OCI-LY1 (cell line): ENCODE data around the gene PLEKHG2.

Experiments
- H2AFZ ChIP-seq: fragments of 200-600 bp; sonication (generic), shearing (Covaris generic); 2 replicates; pipeline ENCODE4 v1.6.0; 2014; ENCODE audit warnings: antibody characterized with exemption, mild to moderate bottlenecking, low read length
- H3F3A ChIP-seq: fragments of 200-600 bp; sonication (generic), shearing (Covaris generic); 2 replicates; pipeline ENCODE4 v1.6.0; 2014; ENCODE audit warnings: mild to moderate bottlenecking, antibody characterized with exemption, low read length, moderate library complexity; ENCODE audit not compliant: insufficient read depth
- H3K27ac ChIP-seq: fragments of 200-600 bp; sonication (generic); 2 replicates; pipeline ENCODE4 v1.5.1; 2014; ENCODE audit warnings: low read length, mixed run types, mild to moderate bottlenecking, low read depth; ENCODE audit not compliant: poor library complexity, severe bottlenecking
- H3K27me3 ChIP-seq: fragments of 200-600 bp; sonication (generic); 2 replicates; pipeline ENCODE4 v1.6.0; 2014; ENCODE audit warnings: antibody characterized with exemption, mild to moderate bottlenecking, low read length, moderate library complexity; ENCODE audit not compliant: insufficient read depth
- H3K36me3 ChIP-seq: fragments of 200-600 bp; sonication (generic); 2 replicates; pipeline ENCODE4 v1.6.1; 2014; ENCODE audit warnings: mild to moderate bottlenecking, antibody characterized with exemption, low read length, moderate library complexity, mixed read lengths; ENCODE audit not compliant: insufficient read depth
- H3K4me1 ChIP-seq: fragments of 200-600 bp; sonication (generic); 2 replicates; pipeline ENCODE4 v1.5.1; 2014; ENCODE audit warnings: mild to moderate bottlenecking, low read length, moderate library complexity; ENCODE audit not compliant: insufficient read depth, severe bottlenecking
- H3K4me2 ChIP-seq: fragments of 200-600 bp; sonication (generic), shearing (Covaris generic); 2 replicates; pipeline ENCODE4 v1.6.1; 2014; ENCODE audit warnings: low read length
- H3K4me3 ChIP-seq: fragments of 200-600 bp; sonication (generic); 2 replicates; pipeline ENCODE4 v1.5.1; 2014; ENCODE audit warnings: low read length, low read depth, mild to moderate bottlenecking, mixed read lengths; ENCODE audit not compliant: poor library complexity, severe bottlenecking
- H3K79me2 ChIP-seq: fragments of 200-600 bp; shearing (Covaris generic); 2 replicates; pipeline ENCODE4 v1.6.1; 2016; ENCODE audit warnings: mixed run types, low read length, mixed read lengths; ENCODE audit not compliant: insufficient read depth
- H3K9ac ChIP-seq: fragments of 200-600 bp; sonication (generic), shearing (Covaris generic); 2 replicates; pipeline ENCODE4 v1.6.1; 2014; ENCODE audit warnings: mild to moderate bottlenecking, low read length, mixed read lengths
- H3K9me2 ChIP-seq: fragments of 200-600 bp; sonication (generic), shearing (Covaris generic); 2 replicates; pipeline ENCODE4 v1.6.1; 2014; ENCODE audit warnings: low read depth, mild to moderate bottlenecking, low read length, mixed read lengths
- H3K9me3 ChIP-seq: fragments of 200-600 bp; shearing (Covaris generic); 2 replicates; pipeline ENCODE4 v1.6.1; 2014; ENCODE audit warnings: low read length, mixed read lengths
- H4K20me1 ChIP-seq: fragments of 200-600 bp; sonication (generic), shearing (Covaris generic); 2 replicates; pipeline ENCODE4 v1.6.0; 2016; ENCODE audit warnings: mild to moderate bottlenecking, low read length; ENCODE audit not compliant: insufficient read depth
- EZH2 ChIP-seq: fragments of 200-600 bp; sonication (generic), shearing (Covaris generic); IDR thresholded peaks from 2 replicates; pipeline ENCODE4 v1.8.0; 2017; ENCODE audit warnings: borderline replicate concordance, mixed run types, mild to moderate bottlenecking, antibody characterized with exemption, low read length, moderate library complexity, mixed read lengths
- TF ChIP-seq, protein P1 (sequence below): fragments of 200-600 bp; sonication (generic), shearing (Covaris generic); IDR thresholded peaks from 2 replicates; pipeline ENCODE4 v1.5.1; 2017; ENCODE audit warnings: mild to moderate bottlenecking, antibody characterized with exemption, low read length, moderate library complexity, mixed read lengths

PLEKHG2 gene

DNA sequence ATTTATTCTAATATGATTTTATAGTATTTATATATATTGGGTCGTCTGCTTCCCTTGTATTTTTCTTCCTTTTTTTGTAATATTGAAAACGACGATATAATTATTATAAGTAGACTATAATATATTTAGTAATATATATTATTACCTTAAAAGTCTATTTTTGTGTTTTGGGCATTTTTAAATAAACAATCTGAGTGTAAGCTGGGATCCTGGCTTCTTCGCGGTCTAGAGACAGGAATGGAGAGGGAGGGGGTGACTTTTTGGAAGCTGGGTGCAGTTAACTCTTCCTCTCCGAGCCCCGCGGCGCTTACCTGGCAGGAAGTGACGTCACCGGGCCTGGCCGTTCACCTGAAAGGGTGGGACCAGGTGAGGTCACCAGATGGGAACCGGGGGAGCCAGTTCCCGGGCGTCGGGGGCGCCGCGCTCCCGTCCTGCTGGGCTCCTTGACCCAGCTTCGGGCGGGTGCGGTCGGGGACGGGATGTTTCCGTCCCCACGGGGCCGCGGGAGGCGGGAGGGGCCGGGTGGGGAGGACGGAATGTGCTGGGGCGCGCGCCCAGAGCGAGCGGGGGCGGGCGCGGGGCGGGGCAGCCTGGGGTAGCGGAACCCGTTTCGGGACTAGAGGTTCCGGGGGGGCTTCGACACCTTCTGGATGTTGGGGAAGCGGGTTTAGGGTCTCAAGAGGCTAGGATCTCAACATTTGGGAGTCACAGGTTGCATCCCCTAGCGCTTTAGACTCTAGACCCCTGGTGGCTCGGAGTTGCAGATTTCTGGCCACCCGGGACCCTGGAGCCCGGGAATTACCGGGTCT lies 3.1 kb upstream of the PLEKHG2 start:
- Histone ChIP-seq H4K20me1 (no peaks in the 10 kb centered on the region), H3K4me3 (peak overlapping the region; percentile 96), H3K4me2 (peak overlapping the region; percentile 81), H3F3A (peaks cover 16% of the 10 kb centered on the region), H3K79me2 (peaks cover 6% of the 10 kb centered on the region), H3K27me3 (no peaks in the 10 kb centered on the region), H3K9me3 (no peaks in the 10 kb centered on the region), H3K9ac (peak overlapping the region; percentile 88), H3K9me2 (no peaks in the 10 kb centered on the region), H3K4me1 (peaks cover 65% of the 10 kb centered on the region), H2AFZ (no peak overlapping the region), H3K27ac (peak overlapping the region; percentile 96), H3K36me3 (peaks cover 10% of the 10 kb centered on the region)
- TF ChIP-seq, protein P1, sequence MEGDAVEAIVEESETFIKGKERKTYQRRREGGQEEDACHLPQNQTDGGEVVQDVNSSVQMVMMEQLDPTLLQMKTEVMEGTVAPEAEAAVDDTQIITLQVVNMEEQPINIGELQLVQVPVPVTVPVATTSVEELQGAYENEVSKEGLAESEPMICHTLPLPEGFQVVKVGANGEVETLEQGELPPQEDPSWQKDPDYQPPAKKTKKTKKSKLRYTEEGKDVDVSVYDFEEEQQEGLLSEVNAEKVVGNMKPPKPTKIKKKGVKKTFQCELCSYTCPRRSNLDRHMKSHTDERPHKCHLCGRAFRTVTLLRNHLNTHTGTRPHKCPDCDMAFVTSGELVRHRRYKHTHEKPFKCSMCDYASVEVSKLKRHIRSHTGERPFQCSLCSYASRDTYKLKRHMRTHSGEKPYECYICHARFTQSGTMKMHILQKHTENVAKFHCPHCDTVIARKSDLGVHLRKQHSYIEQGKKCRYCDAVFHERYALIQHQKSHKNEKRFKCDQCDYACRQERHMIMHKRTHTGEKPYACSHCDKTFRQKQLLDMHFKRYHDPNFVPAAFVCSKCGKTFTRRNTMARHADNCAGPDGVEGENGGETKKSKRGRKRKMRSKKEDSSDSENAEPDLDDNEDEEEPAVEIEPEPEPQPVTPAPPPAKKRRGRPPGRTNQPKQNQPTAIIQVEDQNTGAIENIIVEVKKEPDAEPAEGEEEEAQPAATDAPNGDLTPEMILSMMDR, result no peak
- no peak for TF ChIP-seq EZH2

DNA sequence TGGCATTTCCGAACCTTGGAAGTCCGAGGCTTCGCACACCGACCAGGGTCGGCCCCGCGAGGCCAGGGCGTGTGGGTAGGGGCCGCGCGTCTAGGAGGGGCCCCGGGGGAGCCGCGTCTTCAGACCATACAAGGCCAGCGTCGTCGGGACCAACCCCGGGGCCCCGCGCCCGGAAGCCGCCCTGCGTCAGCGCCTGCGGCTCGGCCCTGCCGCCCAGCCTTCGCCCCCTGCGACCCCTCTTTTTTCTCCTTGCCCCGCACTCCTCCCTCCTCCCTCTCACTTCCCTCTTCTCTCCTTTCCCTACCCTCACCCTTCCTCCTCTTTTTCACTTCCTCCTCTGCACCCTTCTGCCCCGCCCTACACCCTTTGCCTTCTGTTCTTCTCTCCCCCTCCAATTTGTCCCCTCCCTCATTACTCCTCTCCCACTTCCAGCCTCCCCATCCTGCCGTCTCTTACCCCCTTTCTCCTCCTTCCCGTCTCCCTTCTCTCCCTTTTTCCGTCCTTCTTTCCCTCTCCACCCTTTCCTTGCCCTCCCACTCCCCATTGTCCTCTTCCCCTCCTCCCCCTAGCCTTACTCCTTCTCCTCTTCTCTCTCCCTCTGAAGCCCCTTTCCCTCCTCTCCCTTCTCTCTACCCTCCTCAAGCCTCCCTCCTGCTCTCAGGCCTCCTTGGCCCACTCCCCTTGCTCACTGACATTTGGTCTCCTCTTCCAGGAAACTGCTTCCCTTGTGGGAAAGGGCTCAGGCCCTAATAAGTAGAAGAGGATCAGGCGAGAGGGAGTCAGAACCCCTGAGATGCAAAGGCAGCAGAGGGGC lies 2.2 kb upstream of the PLEKHG2 start:
- peaks cover 6% of the 10 kb centered on the region for H3K79me2 ChIP-seq
- peak overlapping the region; percentile 96 for H3K27ac ChIP-seq
- no peak for TF ChIP-seq EZH2
- TF ChIP-seq, protein P1, result no peak
- peaks cover 11% of the 10 kb centered on the region for H3F3A ChIP-seq
- H4K20me1 ChIP-seq, result no peaks in the 10 kb centered on the region
- peaks cover 10% of the 10 kb centered on the region for H3K36me3 ChIP-seq
- peak overlapping the region; percentile 81 for H3K4me2 ChIP-seq
- H3K9ac ChIP-seq, result peak overlapping the region; percentile 88
- no peak overlapping the region for H2AFZ ChIP-seq
- H3K4me3 ChIP-seq, result peak overlapping the region; percentile 96
- H3K9me2 ChIP-seq, result no peaks in the 10 kb centered on the region
- peaks cover 57% of the 10 kb centered on the region for H3K4me1 ChIP-seq
- H3K27me3 ChIP-seq, result no peaks in the 10 kb centered on the region
- no peaks in the 10 kb centered on the region for H3K9me3 ChIP-seq

DNA sequence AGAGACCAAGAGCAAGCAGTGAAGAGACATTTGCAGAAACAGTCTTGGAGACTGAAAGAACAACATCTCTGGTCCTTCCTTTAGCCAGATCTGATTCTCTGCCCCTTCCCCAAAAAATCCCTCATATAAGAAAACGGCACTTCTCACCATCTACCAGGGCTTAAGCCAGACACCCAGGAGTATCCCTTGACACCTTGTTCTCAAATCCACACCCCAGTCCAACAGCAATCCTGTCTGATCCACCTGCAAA lies 1.7 kb upstream of the PLEKHG2 start:
- H3F3A ChIP-seq, result peaks cover 7% of the 10 kb centered on the region
- H3K9me2 ChIP-seq, result no peaks in the 10 kb centered on the region
- H3K27me3 ChIP-seq, result no peaks in the 10 kb centered on the region
- H3K9ac ChIP-seq, result peak overlapping the region; percentile 88; the same call in 1 of the 2 replicates
- H3K36me3 ChIP-seq, result peaks cover 10% of the 10 kb centered on the region
- peak overlapping the region; percentile 81; the same call in 1 of the 2 replicates for H3K4me2 ChIP-seq
- peak overlapping the region; percentile 96 for H3K27ac ChIP-seq
- TF ChIP-seq, protein P1, result no peak
- TF ChIP-seq EZH2, result no peak
- H4K20me1 ChIP-seq, result no peaks in the 10 kb centered on the region
- no peaks in the 10 kb centered on the region for H3K9me3 ChIP-seq
- H3K4me3 ChIP-seq, result peak overlapping the region; percentile 96
- no peak overlapping the region for H2AFZ ChIP-seq
- peaks cover 6% of the 10 kb centered on the region for H3K79me2 ChIP-seq
- peaks cover 52% of the 10 kb centered on the region for H3K4me1 ChIP-seq
